DOHH2 (cell line): Measurements from ENCODE around the gene GNAO1.

Experiments used
- H3F3A ChIP-seq: fragments of 200-600 bp; sonication (generic), shearing (Covaris generic); 2 replicates; pipeline ENCODE4 v1.6.0; 2016; ENCODE audit warnings: antibody characterized with exemption, mild to moderate bottlenecking; ENCODE audit not compliant: control insufficient read depth, insufficient read depth
- H3K27ac ChIP-seq: fragments of 200-600 bp; sonication (generic); 2 replicates; pipeline ENCODE4 v1.5.1; 2014; ENCODE audit warnings: low read depth, mild to moderate bottlenecking, low read length, moderate library complexity
- H3K27me3 ChIP-seq: fragments of 200-600 bp; sonication (generic); 2 replicates; pipeline ENCODE4 v1.6.1; 2014; ENCODE audit warnings: mild to moderate bottlenecking, low read length, mixed read lengths; ENCODE audit not compliant: control insufficient read depth
- H3K36me3 ChIP-seq: fragments of 200-600 bp; sonication (generic); 2 replicates; pipeline ENCODE4 v1.6.1; 2014; ENCODE audit warnings: mild to moderate bottlenecking, low read length, moderate library complexity, mixed read lengths; ENCODE audit not compliant: control insufficient read depth
- H3K4me1 ChIP-seq: fragments of 200-600 bp; sonication (generic); 2 replicates; pipeline ENCODE4 v1.6.1; 2014; ENCODE audit warnings: mild to moderate bottlenecking, low read length, mixed read lengths; ENCODE audit not compliant: control insufficient read depth
- H3K4me2 ChIP-seq: fragments of 200-600 bp; sonication (generic); 2 replicates; pipeline ENCODE4 v1.6.0; 2014; ENCODE audit warnings: mild to moderate bottlenecking, low read length, moderate library complexity
- H3K4me3 ChIP-seq: fragments of 200-600 bp; sonication (generic); 2 replicates; pipeline ENCODE4 v1.5.1; 2014; ENCODE audit warnings: mild to moderate bottlenecking, low read length, mixed read lengths
- H3K79me2 ChIP-seq: fragments of 200-600 bp; sonication (generic); 2 replicates; pipeline ENCODE4 v1.6.1; 2014; ENCODE audit warnings: mild to moderate bottlenecking, low read length, mixed read lengths; ENCODE audit not compliant: control insufficient read depth
- H3K9me2 ChIP-seq: fragments of 200-600 bp; sonication (generic); replicated peaks from 2 replicates; pipeline ENCODE4 v1.6.1; 2014; ENCODE audit warnings: mild to moderate bottlenecking, low read length, mixed read lengths; ENCODE audit not compliant: control insufficient read depth
- H3K9me3 ChIP-seq: fragments of 200-600 bp; sonication (generic); 2 replicates; pipeline ENCODE4 v1.6.1; 2014; ENCODE audit warnings: antibody characterized with exemption, low read length, mixed read lengths; ENCODE audit not compliant: control insufficient read depth, insufficient read depth
- H4K20me1 ChIP-seq: fragments of 200-600 bp; sonication (generic); 2 replicates; pipeline ENCODE4 v1.6.0; 2014; ENCODE audit warnings: low read depth, mild to moderate bottlenecking, antibody characterized with exemption, low read length, moderate library complexity; ENCODE audit not compliant: control insufficient read depth, insufficient read depth
- EZH2phosphoT487 ChIP-seq: fragments of 200-600 bp; sonication (generic); IDR thresholded peaks from 2 replicates; pipeline ENCODE4 v1.6.1; 2017; ENCODE audit warnings: borderline replicate concordance, mild to moderate bottlenecking, antibody characterized with exemption, low read length, moderate library complexity, mixed read lengths
- TF ChIP-seq, protein P1 (sequence below): fragments of 200-600 bp; sonication (generic); IDR thresholded peaks from one replicate; pipeline ENCODE4 v1.5.1; 2014; ENCODE audit warnings: antibody characterized with exemption, mild to moderate bottlenecking, low read depth, low read length; ENCODE audit not compliant: poor library complexity, severe bottlenecking

Gene GNAO1

DNA sequence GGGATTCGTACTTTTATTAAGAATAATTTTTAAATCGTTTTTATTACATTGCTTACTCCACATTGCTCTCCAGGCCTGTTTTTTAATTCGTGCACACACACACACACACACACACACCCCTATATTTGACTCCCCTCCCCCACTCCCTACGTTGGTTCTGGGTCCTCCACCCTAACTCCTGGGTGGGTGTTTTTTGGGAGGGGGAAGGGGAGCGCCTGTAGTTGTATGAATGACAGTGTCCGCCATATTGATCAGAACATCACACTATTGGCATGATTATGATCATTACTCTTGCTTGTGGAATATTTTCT is 1.3 kb downstream of the GNAO1 start:
- Histone ChIP-seq H3K27ac (no peak overlapping the region), H3K4me3 (no peak overlapping the region), H3K9me2 (no peaks in the 10 kb centered on the region)

DNA sequence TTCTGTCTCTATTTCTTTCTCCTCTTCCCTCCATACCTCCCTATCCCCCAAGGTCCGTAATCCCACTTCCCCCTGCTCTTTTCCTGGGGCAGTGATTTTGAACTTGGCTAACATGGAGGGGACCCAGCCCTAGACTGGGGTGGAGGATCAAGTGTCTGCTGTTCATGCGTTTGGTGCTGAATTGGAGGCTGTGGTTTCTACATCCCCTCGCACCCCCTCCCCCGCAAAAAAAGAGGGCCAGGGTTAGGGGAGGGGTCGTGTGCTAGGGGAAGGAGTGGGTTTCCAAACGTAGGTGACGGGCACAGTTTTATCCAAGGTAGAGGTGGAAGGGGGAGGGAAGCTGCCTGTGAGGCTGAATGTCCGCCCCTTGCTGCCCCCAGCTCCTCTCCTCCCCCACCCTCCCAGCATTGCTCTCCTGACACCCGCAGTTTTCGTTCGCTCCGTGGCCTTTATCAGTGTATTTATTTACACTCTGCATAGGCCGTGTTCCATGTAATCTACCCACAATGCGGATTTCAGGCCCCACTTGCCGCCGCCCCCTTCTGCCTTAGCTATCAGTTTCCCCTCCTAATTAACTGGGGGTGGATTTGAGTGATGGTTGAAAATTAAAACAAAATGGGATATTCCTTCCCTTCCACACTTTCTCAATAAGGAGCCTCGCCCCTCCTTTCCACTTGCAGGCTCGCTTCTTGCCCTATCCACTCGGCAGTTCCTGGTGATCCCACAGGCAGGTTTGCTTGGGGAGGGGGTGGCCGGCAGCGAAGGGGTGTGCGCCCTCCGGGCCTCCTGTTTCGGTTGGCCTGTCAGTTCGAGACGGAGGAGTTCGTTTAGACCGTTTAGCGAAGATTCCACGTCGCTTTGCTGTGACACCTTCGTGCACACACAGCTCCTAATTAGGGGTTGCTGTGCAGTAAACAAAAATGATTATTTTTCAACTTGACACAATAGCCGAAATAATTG is 2.0 kb downstream of the GNAO1 start:
- no peak overlapping the region for H3K4me3 ChIP-seq
- H3K27me3 ChIP-seq: peaks cover 7% of the 10 kb centered on the region; the same call in 1 of the 2 replicates

More for the DNA sequence above, 1.3 kb downstream of the GNAO1 start:
- Histone ChIP-seq H3K79me2 (no peaks in the 10 kb centered on the region), H3F3A (no peaks in the 10 kb centered on the region), H3K4me1 (no peaks in the 10 kb centered on the region), H3K9me3 (no peaks in the 10 kb centered on the region), H3K27me3 (peaks cover 7% of the 10 kb centered on the region; the same call in 1 of the 2 replicates), H3K4me2 (no peak overlapping the region), H4K20me1 (no peaks in the 10 kb centered on the region), H3K36me3 (no peaks in the 10 kb centered on the region)
- TF ChIP-seq, protein P1, sequence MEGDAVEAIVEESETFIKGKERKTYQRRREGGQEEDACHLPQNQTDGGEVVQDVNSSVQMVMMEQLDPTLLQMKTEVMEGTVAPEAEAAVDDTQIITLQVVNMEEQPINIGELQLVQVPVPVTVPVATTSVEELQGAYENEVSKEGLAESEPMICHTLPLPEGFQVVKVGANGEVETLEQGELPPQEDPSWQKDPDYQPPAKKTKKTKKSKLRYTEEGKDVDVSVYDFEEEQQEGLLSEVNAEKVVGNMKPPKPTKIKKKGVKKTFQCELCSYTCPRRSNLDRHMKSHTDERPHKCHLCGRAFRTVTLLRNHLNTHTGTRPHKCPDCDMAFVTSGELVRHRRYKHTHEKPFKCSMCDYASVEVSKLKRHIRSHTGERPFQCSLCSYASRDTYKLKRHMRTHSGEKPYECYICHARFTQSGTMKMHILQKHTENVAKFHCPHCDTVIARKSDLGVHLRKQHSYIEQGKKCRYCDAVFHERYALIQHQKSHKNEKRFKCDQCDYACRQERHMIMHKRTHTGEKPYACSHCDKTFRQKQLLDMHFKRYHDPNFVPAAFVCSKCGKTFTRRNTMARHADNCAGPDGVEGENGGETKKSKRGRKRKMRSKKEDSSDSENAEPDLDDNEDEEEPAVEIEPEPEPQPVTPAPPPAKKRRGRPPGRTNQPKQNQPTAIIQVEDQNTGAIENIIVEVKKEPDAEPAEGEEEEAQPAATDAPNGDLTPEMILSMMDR: no peak

DNA sequence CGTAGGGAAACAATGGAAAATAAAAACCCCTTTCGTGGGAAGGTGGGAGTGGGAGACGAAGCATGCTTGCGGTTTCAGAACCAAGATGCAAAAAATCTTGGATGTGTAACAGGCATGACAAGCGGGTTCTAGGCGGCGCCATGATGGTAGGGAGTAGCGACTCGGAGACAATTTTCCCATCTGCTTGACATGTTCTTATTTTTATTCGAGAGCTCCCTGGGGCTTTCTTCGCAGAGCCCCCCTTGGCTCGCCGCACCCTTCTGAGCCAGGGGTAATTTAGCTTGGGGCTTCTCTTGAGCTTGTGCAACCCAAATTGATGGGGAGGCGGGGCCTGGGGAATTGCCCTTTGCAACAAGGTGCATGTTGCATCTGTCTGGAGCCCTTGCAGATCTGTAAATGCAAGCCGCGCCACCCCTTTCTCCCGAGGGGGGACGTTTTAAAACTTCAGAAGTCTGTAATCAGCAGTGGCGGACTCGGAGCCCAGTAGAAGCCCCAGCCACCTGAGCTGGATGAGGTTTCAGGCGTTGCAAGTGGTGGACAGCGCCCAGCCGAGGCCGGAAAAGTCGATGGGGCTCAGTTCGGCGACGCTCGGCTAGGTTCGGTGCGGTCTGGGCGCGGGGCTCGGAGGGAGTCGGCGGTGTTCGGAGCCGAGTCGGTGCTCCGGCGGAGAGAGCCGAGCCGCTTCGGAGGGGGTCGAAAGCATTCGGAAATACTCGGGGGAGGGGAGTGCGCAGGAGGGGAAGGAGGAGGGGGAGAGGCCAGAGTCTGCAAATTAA is 2.9 kb downstream of the GNAO1 start:
- H3K27me3 ChIP-seq: peaks cover 4% of the 10 kb centered on the region; the same call in 1 of the 2 replicates
- H3K9me3 ChIP-seq: no peaks in the 10 kb centered on the region
- TF ChIP-seq, protein P1: no peak
- no peak for TF ChIP-seq EZH2phosphoT487
- no peak overlapping the region for H3K4me2 ChIP-seq
- no peaks in the 10 kb centered on the region for H3K79me2 ChIP-seq
- no peaks in the 10 kb centered on the region for H4K20me1 ChIP-seq
- H3K9me2 ChIP-seq: no peaks in the 10 kb centered on the region
- H3K36me3 ChIP-seq: no peaks in the 10 kb centered on the region
- H3F3A ChIP-seq: no peaks in the 10 kb centered on the region
- H3K27ac ChIP-seq: no peak overlapping the region
- H3K4me3 ChIP-seq: no peak overlapping the region
- no peaks in the 10 kb centered on the region for H3K4me1 ChIP-seq

More for the DNA sequence above, 2.0 kb downstream of the GNAO1 start:
- no peaks in the 10 kb centered on the region for H3K79me2 ChIP-seq
- no peaks in the 10 kb centered on the region for H3F3A ChIP-seq
- TF ChIP-seq, protein P1: no peak
- no peak for TF ChIP-seq EZH2phosphoT487
- no peaks in the 10 kb centered on the region for H3K36me3 ChIP-seq
- no peaks in the 10 kb centered on the region for H3K9me2 ChIP-seq
- no peak overlapping the region for H3K27ac ChIP-seq
- no peak overlapping the region for H3K4me2 ChIP-seq
- H4K20me1 ChIP-seq: no peaks in the 10 kb centered on the region
- no peaks in the 10 kb centered on the region for H3K4me1 ChIP-seq
- H3K9me3 ChIP-seq: no peaks in the 10 kb centered on the region
